Gastrocnemius medialis (tissue), 4 donors: ENCODE measurements around the gene ESRRB. TPM values are rescaled to one million over a fixed set of nuclear protein-coding genes. Genes with fewer than 3 reads are reported as not detected.

Experiments used
- ATAC-seq, 2 donors: fragments of 150-250 bp; one replicate each; pipeline ENCODE4 v1.9.1; 2016
- DNase-seq, 2 donors: peaks; one replicate each; pipeline ENCODE4 v3.0.0-alpha.2; 2019
- H3K27ac ChIP-seq, 4 donors: fragments of 200-600 bp; sonication (generic); 1 replicate in 1 of 4; 2 replicates in 3 of 4; pipeline ENCODE4 v1.5.1; 2016 to 2018; ENCODE audit warnings: mild to moderate bottlenecking in 2 of 4, moderate library complexity in 1 of 4
- H3K27me3 ChIP-seq, 3 donors: fragments of 200-600 bp; sonication (generic) in 2 of 3; 1 replicate in 1 of 3; 2 replicates in 2 of 3; pipeline versions ENCODE4 v1.5.1 to v1.6.0; 2016 to 2019; ENCODE audit warnings: mild to moderate bottlenecking in 1 of 3, moderate library complexity in 1 of 3
- H3K36me3 ChIP-seq, 2 donors: fragments of 200-600 bp; sonication (generic) in 1 of 2; one replicate each; pipeline ENCODE4 v1.5.1; 2017 to 2018
- H3K4me1 ChIP-seq, 2 donors: fragments of 200-600 bp; sonication (generic) in 1 of 2; one replicate each; pipeline ENCODE4 v1.5.1; 2016 to 2017; ENCODE audit warnings: mild to moderate bottlenecking in 2 of 2
- H3K4me3 ChIP-seq, 4 donors: fragments of 200-600 bp; sonication (generic) in 3 of 4; 1 replicate in 1 of 4; 2 replicates in 3 of 4; pipeline ENCODE4 v1.5.1; 2016 to 2019; ENCODE audit warnings: mild to moderate bottlenecking in 2 of 4
- H3K9me3 ChIP-seq, 3 donors: fragments of 200-600 bp; sonication (generic) in 2 of 3; 1 replicate in 1 of 3; 2 replicates in 2 of 3; pipeline ENCODE4 v1.5.1; 2016 to 2019
- POLR2A ChIP-seq, 2 donors: fragments of 450-650 bp; IDR thresholded peaks; one replicate each; pipeline ENCODE4 v1.6.1; 2017; ENCODE audit warnings: antibody characterized with exemption in 2 of 2, mild to moderate bottlenecking in 2 of 2, moderate library complexity in 2 of 2
- in situ Hi-C, 4 donors: fragments of 200-750 bp; cut with MboI; loops; one replicate each; pipeline versions ENCODE4 v1.15.0 to v1.8.0; 2017; ENCODE audit warnings: low sequenced_read_pairs in 4 of 4
- intact Hi-C: fragments of 100-400 bp; cut with DNase I; formaldehyde crosslinking; loops from one replicate; pipeline ENCODE4 v1.15.1; 2023; ENCODE audit warnings: low total_unique reads
- total RNA-seq, 4 donors: library from RNA; depleted of rRNA; stranded (reverse); fragments of >200 nt; gene quantifications; one replicate each; pipeline versions ENCODE4 v1.1.0 to v1.2.3, GENCODE V29; 2016
- TF ChIP-seq, protein P1 (sequence below), 5 experiments: fragments of 450-650 bp in 3 of 5; fragments of 200-600 bp in 2 of 5; sonication (generic) in 2 of 5; IDR thresholded peaks in 4 of 5; conservative IDR thresholded peaks in 1 of 5; 1 replicate in 4 of 5; 2 replicates in 1 of 5; pipeline ENCODE4 v1.5.1; 2016 to 2019; ENCODE audit warnings: antibody characterized with exemption in 5 of 5, mild to moderate bottlenecking in 3 of 5, moderate library complexity in 3 of 5

The ESRRB gene
- total RNA-seq, 4 donors from 2014 or later: 1.1 to 9.4 (median 5.3) TPM

- H3K27ac ChIP-seq: no peak overlapping the region
- in situ Hi-C loops (no loop called here), intact Hi-C loops (no loop called here)
- H3K36me3 ChIP-seq: no peaks in the 10 kb centered on the region
- H3K9me3 ChIP-seq: no peaks in the 10 kb centered on the region
- TF ChIP-seq, protein P1, sequence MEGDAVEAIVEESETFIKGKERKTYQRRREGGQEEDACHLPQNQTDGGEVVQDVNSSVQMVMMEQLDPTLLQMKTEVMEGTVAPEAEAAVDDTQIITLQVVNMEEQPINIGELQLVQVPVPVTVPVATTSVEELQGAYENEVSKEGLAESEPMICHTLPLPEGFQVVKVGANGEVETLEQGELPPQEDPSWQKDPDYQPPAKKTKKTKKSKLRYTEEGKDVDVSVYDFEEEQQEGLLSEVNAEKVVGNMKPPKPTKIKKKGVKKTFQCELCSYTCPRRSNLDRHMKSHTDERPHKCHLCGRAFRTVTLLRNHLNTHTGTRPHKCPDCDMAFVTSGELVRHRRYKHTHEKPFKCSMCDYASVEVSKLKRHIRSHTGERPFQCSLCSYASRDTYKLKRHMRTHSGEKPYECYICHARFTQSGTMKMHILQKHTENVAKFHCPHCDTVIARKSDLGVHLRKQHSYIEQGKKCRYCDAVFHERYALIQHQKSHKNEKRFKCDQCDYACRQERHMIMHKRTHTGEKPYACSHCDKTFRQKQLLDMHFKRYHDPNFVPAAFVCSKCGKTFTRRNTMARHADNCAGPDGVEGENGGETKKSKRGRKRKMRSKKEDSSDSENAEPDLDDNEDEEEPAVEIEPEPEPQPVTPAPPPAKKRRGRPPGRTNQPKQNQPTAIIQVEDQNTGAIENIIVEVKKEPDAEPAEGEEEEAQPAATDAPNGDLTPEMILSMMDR (IDR thresholded peaks at IDR 0.05 in 4 of 5, conservative IDR thresholded peaks at IDR 0.05 in 1 of 5): no peak
- TF ChIP-seq POLR2A (IDR thresholded peaks at IDR 0.05): no peak
- no peak for ATAC-seq
- H3K4me1 ChIP-seq: peaks cover 2 to 20% of the 10 kb centered on the region in 2 donors
- no peak for DNase-seq
- no peaks in the 10 kb centered on the region for H3K27me3 ChIP-seq
- H3K4me3 ChIP-seq: no peak overlapping the region
Measured at GRCh38 chr14:76329951-76330350, 46.0 kb upstream of the ESRRB start.

DNA sequence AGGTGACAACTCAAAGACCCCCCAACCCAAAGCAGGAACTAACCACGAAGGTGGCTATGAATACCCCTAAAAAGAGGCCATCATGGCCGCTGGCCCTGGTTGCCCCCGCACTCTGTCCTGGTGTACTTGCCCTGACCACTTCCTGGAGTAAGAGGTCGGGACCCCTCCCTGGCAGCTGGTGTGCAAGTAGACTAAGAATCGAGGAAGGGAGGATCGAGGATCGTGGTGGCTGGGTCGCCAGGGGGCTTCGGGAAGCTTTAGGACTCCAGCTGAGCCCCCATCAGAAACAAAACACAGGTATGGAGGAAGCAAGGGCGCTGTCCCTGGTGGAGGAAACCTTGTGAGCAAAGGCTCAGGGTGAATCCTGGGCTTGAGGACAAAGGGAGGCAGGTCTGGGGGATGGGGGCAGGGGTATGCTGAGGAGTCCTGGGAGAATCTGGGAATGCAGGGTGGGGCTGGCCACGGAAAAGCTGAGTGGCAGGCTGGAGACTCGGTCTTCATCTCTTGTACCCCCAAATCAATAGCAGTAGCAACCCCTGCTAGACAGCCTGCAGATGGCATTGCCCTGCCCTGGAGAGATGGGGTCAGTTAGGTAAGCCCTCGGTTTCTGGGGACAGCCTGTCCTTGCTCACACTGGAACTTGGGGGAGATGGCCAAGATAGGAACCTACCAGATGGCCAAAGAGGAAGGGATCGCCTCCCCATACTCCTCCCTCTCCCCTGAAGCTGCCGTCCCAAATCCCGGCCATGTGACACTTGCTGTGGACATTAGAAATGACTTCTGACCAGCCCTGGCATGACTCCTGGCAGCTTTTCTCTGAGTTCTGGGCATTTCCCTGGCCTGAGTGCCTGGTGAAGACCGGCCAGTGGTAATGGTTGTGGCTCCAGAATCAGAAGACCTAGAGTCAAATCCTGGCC is 45.3 kb upstream of the ESRRB start:
- Histone ChIP-seq H3K4me1 (peaks cover 2 to 20% of the 10 kb centered on the region in 2 donors), H3K27ac (no peak overlapping the region), H3K36me3 (no peaks in the 10 kb centered on the region), H3K9me3 (no peaks in the 10 kb centered on the region), H3K27me3 (no peaks in the 10 kb centered on the region), H3K4me3 (no peak overlapping the region)
- DNase-seq (no peak), ATAC-seq (no peak)
- TF ChIP-seq, protein P1 (IDR thresholded peaks at IDR 0.05 in 4 of 5, conservative IDR thresholded peaks at IDR 0.05 in 1 of 5): no peak
- TF ChIP-seq POLR2A (IDR thresholded peaks at IDR 0.05): no peak
- intact Hi-C loops: no loop called here
- in situ Hi-C loops: no loop called here

GRCh38 chr14:76331328-76332011 is 44.5 kb upstream of the ESRRB start:
- no peak for TF ChIP-seq POLR2A (IDR thresholded peaks at IDR 0.05)
- TF ChIP-seq, protein P1 (IDR thresholded peaks at IDR 0.05 in 4 of 5, conservative IDR thresholded peaks at IDR 0.05 in 1 of 5): no peak
- ATAC-seq (no peak), DNase-seq (no peak)
- H3K36me3 ChIP-seq: no peaks in the 10 kb centered on the region
- no peaks in the 10 kb centered on the region for H3K9me3 ChIP-seq
- no peak overlapping the region for H3K27ac ChIP-seq
- H3K4me3 ChIP-seq: no peak overlapping the region
- no peaks in the 10 kb centered on the region for H3K27me3 ChIP-seq
- in situ Hi-C loops (no loop called here), intact Hi-C loops (no loop called here)
- H3K4me1 ChIP-seq: peaks cover 2 to 20% of the 10 kb centered on the region in 2 donors

DNA sequence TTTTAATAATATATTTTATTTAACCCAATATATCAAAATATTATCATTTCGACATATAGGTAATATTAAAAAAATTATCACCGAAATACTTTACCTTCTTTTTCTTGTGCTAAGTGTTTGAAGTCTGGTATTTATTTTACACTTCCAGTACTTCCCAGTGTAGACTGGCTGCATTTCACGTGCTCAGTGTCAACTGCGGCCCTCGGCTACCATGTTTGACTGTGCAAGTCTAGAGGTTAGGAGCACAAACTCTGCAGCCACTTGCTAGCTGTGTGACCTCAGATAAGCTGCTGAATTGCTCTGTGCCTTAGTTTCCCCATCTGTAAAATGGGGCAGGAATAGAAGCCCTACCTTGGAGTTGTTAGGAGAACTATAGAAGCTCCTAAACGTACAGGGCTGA is 42.3 kb upstream of the ESRRB start:
- Histone ChIP-seq H3K27ac (no peak overlapping the region), H3K9me3 (no peaks in the 10 kb centered on the region), H3K4me1 (peaks cover 2 to 10% of the 10 kb centered on the region in 2 donors), H3K4me3 (no peak overlapping the region), H3K36me3 (no peaks in the 10 kb centered on the region), H3K27me3 (no peaks in the 10 kb centered on the region)
- DNase-seq: no peak
- intact Hi-C loops (no loop called here), in situ Hi-C loops (no loop called here)
- TF ChIP-seq, protein P1 (IDR thresholded peaks at IDR 0.05 in 4 of 5, conservative IDR thresholded peaks at IDR 0.05 in 1 of 5): no peak
- TF ChIP-seq POLR2A (IDR thresholded peaks at IDR 0.05): no peak
- ATAC-seq: no peak
